Right lobe of liver (tissue), 6 donors: ENCODE measurements around the gene TPH1. TPM values are rescaled to one million over a fixed set of nuclear protein-coding genes. Genes with fewer than 3 reads are reported as not detected.

Source experiments
- ATAC-seq, 4 donors: fragments of 200-7000 bp; cut with Tn5 transposase; one replicate each; pipeline ENCODE4 v1.9.1; 2020; ENCODE audit warnings: mild to moderate bottlenecking in 4 of 4, moderate library complexity in 4 of 4
- DNase-seq, 3 donors: peaks; one replicate each; pipeline ENCODE4 v3.0.0-alpha.2; 2020
- H3K27ac ChIP-seq, 3 donors: fragments of 200-600 bp; one replicate each; pipeline ENCODE4 v1.8.0; 2022
- H3K27me3 ChIP-seq, 2 donors: fragments of 200-600 bp; one replicate each; pipeline ENCODE4 v1.8.0; 2022
- H3K36me3 ChIP-seq, 4 donors: fragments of 200-600 bp; sonication (generic) in 1 of 4; one replicate each; pipeline versions ENCODE4 v1.5.1 to v1.8.0; 2017 to 2022; ENCODE audit warnings: control low read depth in 1 of 4
- H3K4me1 ChIP-seq, 4 donors: fragments of 200-600 bp; sonication (generic) in 1 of 4; one replicate each; pipeline versions ENCODE4 v1.5.1 to v1.8.0; 2017 to 2022; ENCODE audit warnings: control low read depth in 1 of 4
- H3K4me3 ChIP-seq, 3 donors: fragments of 200-600 bp; one replicate each; pipeline ENCODE4 v1.8.0; 2022
- H3K9me3 ChIP-seq, 4 donors: fragments of 200-600 bp; sonication (generic) in 1 of 4; one replicate each; pipeline versions ENCODE4 v1.5.1 to v1.8.0; 2017 to 2022; ENCODE audit warnings: control low read depth in 1 of 4
- CTCF ChIP-seq, 4 donors: fragments of 200-600 bp in 3 of 4; fragments of 450-650 bp in 1 of 4; IDR thresholded peaks; one replicate each; pipeline versions ENCODE4 v1.5.1 to v1.8.0; 2016 to 2022; ENCODE audit warnings: antibody characterized with exemption in 4 of 4, mild to moderate bottlenecking in 2 of 4
- POLR2A ChIP-seq: fragments of 450-650 bp; IDR thresholded peaks from one replicate; pipeline ENCODE4 v1.6.1; 2017; ENCODE audit warnings: antibody characterized with exemption, mild to moderate bottlenecking
- WGBS: methylation state at CpG from one replicate; pipeline ENCODE4 v1.1.6; 2018; ENCODE audit warnings: low coverage, low lambda C conversion rate; ENCODE audit not compliant: insufficient coverage; ENCODE audit errors: missing lambda C conversion rate; 5-methylcytosine and 5-hydroxymethylcytosine counted together
- intact Hi-C, 2 donors: fragments of 100-400 bp; cut with DNase I; formaldehyde crosslinking; loops; one replicate each; pipeline versions ENCODE4 v1.11.2 to v1.14.1; 2022
- total RNA-seq, 6 experiments: library from RNA; depleted of rRNA in 2 of 6; stranded (reverse); fragments of >200 nt in 2 of 6; fragmentation: NEBNext Ultra II Directional in 3 of 6; extraction: Animal tissue kit (Norgen Biotek cat#: 25700) in 3 of 6; gene quantifications; one replicate each; pipeline versions ENCODE4 v1.1.0 to v1.2.4, GENCODE V29; 2016 to 2023
- donor health status: DM: no; HTN: yes; CAD: no.
- donor health status: DM: no; HTN: no; CAD: no.
- donor health status: DM: no; HTN: no; CAD: no.
- donor health status: DM: no; HTN: yes; CAD: no.
- donor health status: DM: no; HTN: yes; CAD: no.

The TPH1 gene
- total RNA-seq, 6 experiments from 2014 or later = 0.07 to 0.25 (median 0.12) TPM; not detected in 1

DNA sequence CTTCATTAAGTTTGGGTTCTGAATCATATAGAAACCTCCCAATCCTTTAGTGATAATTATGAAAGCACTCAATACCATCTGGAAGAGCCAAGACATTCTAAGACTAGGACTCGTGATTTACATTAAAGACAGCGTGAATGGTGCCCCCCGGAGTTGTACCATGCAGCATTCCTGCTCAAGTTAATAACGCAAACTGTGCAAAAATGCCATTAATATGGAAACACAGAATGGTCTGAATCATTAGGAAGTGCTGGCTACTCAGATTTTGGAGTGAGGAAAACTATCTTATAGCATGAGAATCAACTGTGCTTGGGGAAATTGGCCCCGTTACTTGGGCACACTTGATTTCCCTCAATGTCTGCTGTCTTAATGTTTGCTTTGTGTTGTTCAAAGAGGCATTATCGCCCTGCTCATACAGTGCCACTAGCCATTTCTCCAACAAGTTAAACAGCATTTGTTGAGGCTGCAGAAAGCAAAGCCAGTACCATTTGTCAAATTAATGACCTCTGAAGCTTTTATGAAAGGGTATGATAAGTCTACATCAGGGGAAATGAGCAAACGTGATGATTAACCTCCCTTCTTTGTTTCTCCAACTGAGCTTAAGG, 18.5 kb upstream of the TPH1 start:
- Histone ChIP-seq H3K4me3 (no peak overlapping the region), H3K27me3 (no peaks in the 10 kb centered on the region), H3K27ac (no peak overlapping the region), H3K4me1 (peaks cover 0 to 30% (median 12%) of the 10 kb centered on the region in 4 donors), H3K9me3 (no peaks in the 10 kb centered on the region), H3K36me3 (no peaks in the 10 kb centered on the region)
- intact Hi-C loops = no loop called here
- peak; percentile 42 to 67 (median 54) for ATAC-seq
- 62% methylated on average over 7 of the region's 7 CpGs for whole genome bisulfite sequencing
- no peak for DNase-seq
- TF ChIP-seq CTCF (IDR thresholded peaks at IDR 0.05) (no peak), POLR2A (no peak)

GRCh38 chr11:18063862-18064434, 17.9 kb upstream of the TPH1 start:
- ATAC-seq = peak; percentile 83 to 93 (median 89)

DNA sequence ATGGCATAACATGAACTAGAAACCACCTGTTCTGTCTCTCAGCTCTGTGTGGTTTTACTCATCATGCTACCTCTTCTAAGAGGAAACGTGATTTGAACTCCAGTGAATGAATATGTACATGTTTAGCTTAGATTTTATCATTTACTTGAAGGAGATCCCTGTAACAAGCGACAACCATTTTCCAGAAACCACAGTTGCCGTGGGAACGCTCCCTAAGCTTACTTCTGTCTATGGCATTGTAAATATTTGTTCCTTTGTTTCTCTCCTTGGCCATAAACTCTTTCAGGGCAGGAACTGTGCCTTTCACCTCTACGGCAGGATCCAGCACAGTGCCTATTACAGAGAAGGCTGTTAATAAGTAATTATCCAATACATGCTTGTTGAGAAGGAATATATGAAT, 17.1 kb upstream of the TPH1 start:
- DNase-seq = no peak
- no peaks in the 10 kb centered on the region for H3K36me3 ChIP-seq
- TF ChIP-seq CTCF (IDR thresholded peaks at IDR 0.05) = no peak
- TF ChIP-seq POLR2A = no peak
- ATAC-seq = no peak
- 57% methylated on average over 5 of the region's 5 CpGs for WGBS
- H3K9me3 ChIP-seq = no peaks in the 10 kb centered on the region
- H3K4me3 ChIP-seq = no peak overlapping the region
- H3K4me1 ChIP-seq = peaks cover 0 to 30% (median 12%) of the 10 kb centered on the region in 4 donors
- intact Hi-C loops = no loop called here
- no peak overlapping the region for H3K27ac ChIP-seq
- H3K27me3 ChIP-seq = no peaks in the 10 kb centered on the region

More at GRCh38 chr11:18063862-18064434, 17.9 kb upstream of the TPH1 start:
- intact Hi-C loops = no loop called here
- no peak overlapping the region for H3K4me3 ChIP-seq
- peak in 2 of 3 donors; percentile 27 to 76 for DNase-seq
- peaks cover 0 to 30% (median 12%) of the 10 kb centered on the region in 4 donors for H3K4me1 ChIP-seq
- 28% methylated on average over 4 of the region's 4 CpGs for WGBS
- H3K36me3 ChIP-seq = no peaks in the 10 kb centered on the region
- H3K9me3 ChIP-seq = no peaks in the 10 kb centered on the region
- TF ChIP-seq CTCF (IDR thresholded peaks at IDR 0.05) (no peak), POLR2A (no peak)
- H3K27me3 ChIP-seq = no peaks in the 10 kb centered on the region
- H3K27ac ChIP-seq = no peak overlapping the region

- WGBS = 50% methylated on average over 2 of the region's 2 CpGs
- H3K27ac ChIP-seq = no peak overlapping the region
- ATAC-seq (peak; percentile 27 to 74 (median 60)), DNase-seq (no peak)
- H3K27me3 ChIP-seq = no peaks in the 10 kb centered on the region
- H3K36me3 ChIP-seq = no peaks in the 10 kb centered on the region
- no peak overlapping the region for H3K4me3 ChIP-seq
- TF ChIP-seq CTCF (IDR thresholded peaks at IDR 0.05) = no peak
- TF ChIP-seq POLR2A = no peak
- no peaks in the 10 kb centered on the region for H3K9me3 ChIP-seq
- H3K4me1 ChIP-seq = peaks cover 0 to 30% (median 12%) of the 10 kb centered on the region in 4 donors
- intact Hi-C loops = no loop called here
Observed at GRCh38 chr11:18061351-18061750, 15.3 kb upstream of the TPH1 start.
